Endometrium (tissue), 2 donors: ENCODE results near the gene SIK2.
"Not testable (repeated sequence)": the region's sequence is repeated elsewhere in the genome, so short reads cannot be mapped to it uniquely, and the experiment has no call there.

ENCODE experiments used
- FAIRE-seq: peaks from 2 replicates; lab custom pipeline; 2012; peaks lifted over from hg19 to GRCh38; lab: Jason Lieb, UNC
- donor health status: control.
- donor health status: control.

SIK2 gene

DNA sequence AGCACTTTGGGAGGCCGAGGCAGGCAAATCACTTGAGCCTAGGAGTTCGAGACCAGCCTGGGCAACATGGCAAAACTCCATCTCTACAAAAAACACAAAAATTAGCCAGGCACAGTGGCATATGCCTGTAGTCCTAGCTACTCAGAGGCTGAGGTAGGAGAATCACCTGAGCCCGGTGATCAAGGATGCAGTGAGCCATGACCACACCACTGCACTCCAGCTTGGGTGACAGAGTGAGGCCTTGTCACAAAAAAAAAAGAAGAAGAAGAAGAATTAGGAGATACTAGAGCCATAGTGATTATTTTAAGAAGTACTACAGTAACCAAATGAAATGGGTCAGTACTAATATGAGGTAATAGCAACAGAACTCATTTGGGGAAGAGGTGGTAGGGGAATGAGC, 56.2 kb downstream of the SIK2 start:
- not testable (repeated sequence) for FAIRE-seq

- FAIRE-seq = no peak
These were observed 57.2 kb downstream of the SIK2 start for GRCh38 chr11:111659201-111660115.

- FAIRE-seq = no peak
These were observed 58.6 kb downstream of the SIK2 start for GRCh38 chr11:111660822-111661221.

DNA sequence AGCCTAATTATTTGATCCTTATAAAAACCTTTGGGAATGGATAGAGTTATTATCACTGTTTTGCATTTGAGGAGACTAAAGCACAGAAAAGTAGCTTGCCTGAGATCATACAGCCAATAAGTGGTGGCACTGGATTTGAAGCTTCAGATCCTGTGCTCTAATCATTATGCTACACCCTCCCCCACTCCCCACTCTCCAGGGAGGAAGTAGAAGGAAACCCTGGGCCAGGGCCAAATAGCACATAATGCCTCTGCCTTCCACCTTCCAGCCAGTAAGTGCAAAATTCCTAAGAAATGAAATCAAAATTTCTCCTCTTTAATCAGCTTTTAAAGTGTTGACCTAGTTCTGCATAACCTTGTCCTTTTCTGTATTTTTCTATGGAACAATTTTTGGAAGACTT, 61.6 kb downstream of the SIK2 start:
- FAIRE-seq = no peak

- FAIRE-seq = no peak
These were observed 63.5 kb downstream of the SIK2 start for GRCh38 chr11:111665777-111666176.

DNA sequence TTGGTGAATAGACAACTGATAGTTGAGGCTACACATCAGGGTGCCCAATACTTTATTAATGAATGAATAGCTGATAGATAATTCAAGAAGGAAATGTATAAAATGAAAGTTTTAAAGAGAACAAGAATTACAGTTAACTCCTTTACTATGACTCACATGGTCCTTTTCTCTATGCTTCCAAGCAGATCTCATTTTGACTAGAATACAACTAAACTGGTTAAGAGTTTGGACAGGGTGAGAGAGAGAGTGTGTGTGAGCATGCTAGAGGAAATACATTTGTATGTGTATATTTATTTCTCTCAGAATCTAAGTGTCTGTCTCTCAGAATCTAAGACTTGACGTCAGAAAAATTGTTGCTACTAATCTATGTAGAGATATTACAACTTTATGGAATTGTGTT, 66.7 kb downstream of the SIK2 start:
- FAIRE-seq = no peak

DNA sequence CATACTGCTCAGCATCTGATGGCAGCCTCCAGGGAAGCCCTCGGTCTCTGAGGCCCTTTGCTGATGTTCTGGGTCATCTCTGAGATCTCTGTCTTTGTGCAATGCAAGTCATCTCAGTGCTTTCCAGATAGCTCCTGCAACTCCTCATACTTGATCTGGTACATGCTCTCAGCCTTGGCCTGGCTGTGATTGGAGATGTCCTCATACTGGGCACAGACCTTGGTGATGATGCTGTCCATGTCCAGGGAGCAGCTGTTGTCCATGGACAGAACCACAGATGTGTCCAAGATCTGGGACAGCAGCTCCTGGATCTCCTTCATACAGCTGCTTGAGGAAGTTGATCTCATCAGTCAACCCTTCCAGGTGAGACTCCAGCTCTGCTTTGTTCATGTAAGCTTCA, 69.1 kb downstream of the SIK2 start:
- FAIRE-seq = no peak

DNA sequence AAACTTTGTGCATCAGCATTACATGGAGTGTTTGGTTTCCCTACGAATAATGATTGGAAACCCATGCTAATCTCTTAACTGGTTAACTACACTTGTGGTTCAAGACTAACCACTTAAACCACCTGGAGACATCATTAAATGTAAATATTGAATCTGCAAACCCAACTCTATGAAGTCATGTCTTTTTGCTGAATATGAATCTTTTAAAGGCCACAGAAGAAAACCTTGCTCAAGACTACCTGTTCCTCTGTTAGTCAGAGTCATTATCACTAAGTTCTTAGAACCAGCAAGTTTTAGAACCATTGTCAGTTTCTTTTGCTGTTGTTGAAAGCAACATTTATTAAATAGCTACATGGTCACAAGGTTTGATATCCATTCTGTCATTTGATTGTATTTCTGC, 70.7 kb downstream of the SIK2 start:
- FAIRE-seq = no peak

GRCh38 chr11:111674941-111675340, 72.7 kb downstream of the SIK2 start:
- no peak for FAIRE-seq

DNA sequence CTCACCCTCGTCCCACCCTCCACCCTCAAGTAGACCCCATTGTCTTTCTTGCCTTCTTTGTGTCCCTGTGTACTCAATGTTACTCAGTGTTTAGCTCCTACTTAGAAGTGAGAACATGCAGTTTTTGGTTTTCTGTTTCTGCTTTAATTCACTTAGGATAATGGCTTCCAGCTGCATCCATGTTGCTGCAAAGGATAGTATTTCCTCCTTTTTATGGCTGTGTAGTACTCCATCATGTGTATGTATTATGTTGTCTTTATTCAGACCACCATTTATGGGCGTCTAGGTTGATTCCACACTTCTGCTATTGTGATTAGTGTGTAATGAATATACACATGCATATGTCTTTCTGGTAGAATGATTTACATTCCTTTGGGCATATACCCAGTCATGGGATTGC, 73.6 kb downstream of the SIK2 start:
- FAIRE-seq = no peak

- FAIRE-seq = no peak
These were observed 74.8 kb downstream of the SIK2 start for GRCh38 chr11:111676878-111677585.

- FAIRE-seq = no peak
These were observed 78.4 kb downstream of the SIK2 start for GRCh38 chr11:111680486-111681175.

- FAIRE-seq = no peak
These were observed 81.6 kb downstream of the SIK2 start for GRCh38 chr11:111683806-111684205.

DNA sequence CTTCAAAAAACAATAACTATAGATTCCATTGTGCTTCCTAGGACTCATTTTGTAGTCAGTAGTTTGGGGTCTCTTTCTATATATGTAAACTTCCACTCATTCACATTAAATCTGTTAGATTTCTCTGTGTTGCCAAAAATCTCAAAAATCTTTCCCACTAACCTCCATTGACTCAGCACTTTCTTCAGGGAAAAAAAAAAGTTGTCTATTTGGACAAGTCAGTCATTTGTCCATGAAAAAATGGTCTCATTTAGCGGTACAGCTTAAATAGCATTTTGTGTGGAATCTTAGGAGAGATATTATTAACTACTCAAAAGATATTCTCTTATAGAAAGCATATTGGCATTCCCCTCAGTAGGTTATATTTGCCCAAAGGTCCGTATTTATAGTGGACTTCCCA, 82.0 kb downstream of the SIK2 start:
- FAIRE-seq = no peak

- FAIRE-seq = no peak
These were observed 85.8 kb downstream of the SIK2 start for GRCh38 chr11:111688013-111688412.

GRCh38 chr11:111691176-111691575, 88.9 kb downstream of the SIK2 start:
- no peak for FAIRE-seq

- FAIRE-seq = no peak
These were observed 89.5 kb downstream of the SIK2 start for GRCh38 chr11:111691741-111692140.

DNA sequence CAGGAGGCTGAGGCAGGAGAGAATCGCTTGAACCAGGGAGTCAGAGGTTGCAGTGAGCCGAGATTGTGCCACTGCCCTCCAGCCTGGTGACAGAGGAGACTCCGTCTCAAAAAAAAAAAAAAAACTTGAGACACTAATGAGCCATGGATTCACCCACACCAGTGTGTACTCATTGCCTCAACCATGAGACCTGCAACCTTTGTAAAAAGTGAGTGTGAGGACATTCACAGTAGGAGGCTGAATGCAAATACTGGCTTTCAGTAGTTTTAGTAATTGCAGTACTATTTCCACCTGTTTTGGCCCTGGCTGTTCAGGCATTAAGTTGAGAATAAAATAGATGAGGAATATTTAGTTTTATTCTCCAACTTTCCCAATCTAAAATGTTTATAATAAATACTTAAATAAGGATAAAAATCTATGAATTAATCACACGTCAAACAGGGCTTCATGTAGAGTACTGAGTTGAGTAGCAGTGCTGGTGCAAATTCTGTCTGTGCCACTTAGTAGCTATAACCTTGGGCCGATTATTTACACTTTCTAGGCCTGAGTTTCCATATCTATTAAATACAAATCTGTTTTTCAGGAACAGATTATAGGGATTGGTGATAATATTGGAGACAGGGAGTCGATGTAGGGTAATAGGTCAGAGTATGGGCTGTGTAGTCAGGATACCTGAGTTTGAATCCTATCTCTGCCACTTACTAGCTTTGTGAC, 91.1 kb downstream of the SIK2 start:
- no peak for FAIRE-seq

GRCh38 chr11:111694851-111695250, 92.6 kb downstream of the SIK2 start:
- FAIRE-seq = no peak

- FAIRE-seq = no peak
These were observed 94.3 kb downstream of the SIK2 start for GRCh38 chr11:111696556-111696955.

DNA sequence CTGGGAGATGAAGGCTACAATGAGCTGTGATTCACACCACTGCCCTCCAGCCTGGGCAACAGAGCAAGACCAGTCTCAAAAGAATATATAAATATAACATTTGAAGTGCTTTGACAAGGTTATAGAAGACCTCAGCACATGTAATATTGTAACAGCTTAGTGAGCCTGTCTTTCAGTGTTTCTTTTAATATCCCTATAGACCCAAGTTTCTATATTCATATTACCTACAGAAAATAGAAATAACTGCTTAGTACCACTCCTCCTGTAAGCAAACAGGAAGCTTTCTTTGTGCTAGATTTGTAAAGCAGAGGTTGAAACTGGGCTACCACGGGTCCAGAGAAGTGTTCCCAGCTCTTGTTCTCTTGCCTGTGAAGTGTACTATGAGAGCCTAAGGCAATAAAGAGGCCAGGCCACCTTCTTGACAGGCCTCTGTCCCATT, 95.7 kb downstream of the SIK2 start:
- FAIRE-seq = no peak
